Measurements from ENCODE around the gene ATP9B.
"Not testable (repeated sequence)": the region's sequence is repeated elsewhere in the genome, so short reads cannot be mapped to it uniquely, and the experiment has no call there.

ATP9B gene

DNA sequence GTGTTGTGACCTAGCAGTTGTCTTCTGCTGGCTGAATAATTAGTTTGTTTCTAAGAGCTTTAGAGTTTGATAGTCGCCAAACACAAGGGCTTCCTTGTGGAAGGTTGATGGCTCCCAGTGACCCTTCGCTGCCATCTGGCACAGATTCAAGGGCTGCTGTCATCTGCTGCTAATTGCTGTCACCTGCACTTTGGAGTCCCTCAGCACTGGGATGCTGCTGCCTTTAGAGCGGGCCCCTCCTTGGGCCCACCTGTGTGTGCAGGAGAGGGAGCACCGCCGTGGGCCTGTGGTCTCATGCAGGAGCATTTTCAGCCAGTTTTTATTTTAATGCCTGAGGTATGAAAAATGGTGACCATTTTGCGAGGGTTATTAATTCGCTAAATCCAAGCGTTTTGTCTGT, 172.6 kb downstream of the ATP9B start:
- DNase-seq (ENCODE audit: low read depth, low spot score), result no peak

DNA sequence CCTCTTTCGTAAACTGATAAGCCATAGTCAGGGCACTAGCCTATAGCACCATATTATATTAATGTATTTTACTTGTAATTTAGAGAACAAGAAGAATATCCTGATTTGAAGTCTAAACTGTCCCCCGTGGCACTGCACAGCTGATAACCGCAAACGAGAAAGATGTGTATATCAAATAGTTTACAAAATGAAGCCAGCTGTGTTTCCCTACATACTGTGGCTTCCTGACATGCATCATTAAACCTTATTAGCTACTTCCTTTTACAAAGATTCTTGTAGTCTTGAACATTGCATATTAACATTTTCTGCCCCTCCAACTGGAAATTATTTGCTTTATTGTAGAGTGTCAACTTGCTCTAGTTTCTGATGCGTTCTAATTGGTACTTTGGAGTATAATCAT, 173.1 kb downstream of the ATP9B start:
- peak; percentile 11 for DNase-seq (ENCODE audit: low read depth, low spot score)

DNA sequence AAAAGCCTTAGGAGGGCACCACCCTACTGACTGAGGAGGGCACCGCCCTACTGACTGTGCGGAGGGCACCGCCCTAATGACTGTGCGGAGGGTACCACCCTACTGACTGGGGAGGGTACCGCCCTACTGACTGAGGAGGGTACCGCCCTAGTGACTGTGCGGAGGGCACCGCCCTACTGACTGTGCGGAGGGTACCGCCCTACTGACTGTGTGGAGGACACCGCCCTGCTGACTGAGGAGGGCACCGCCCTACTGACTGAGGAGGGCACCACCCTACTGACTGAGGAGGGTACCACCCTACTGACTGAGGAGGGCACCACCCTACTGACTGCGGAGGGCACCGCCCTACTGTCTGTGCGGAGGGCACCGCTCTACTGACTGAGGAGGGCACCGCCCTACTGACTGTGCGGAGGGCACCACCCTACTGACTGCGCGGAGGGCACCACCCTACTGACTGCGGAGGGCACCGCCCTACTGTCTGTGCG, 176.4 kb downstream of the ATP9B start:
- DNase-seq (ENCODE audit: low read depth, low spot score), result no peak

DNA sequence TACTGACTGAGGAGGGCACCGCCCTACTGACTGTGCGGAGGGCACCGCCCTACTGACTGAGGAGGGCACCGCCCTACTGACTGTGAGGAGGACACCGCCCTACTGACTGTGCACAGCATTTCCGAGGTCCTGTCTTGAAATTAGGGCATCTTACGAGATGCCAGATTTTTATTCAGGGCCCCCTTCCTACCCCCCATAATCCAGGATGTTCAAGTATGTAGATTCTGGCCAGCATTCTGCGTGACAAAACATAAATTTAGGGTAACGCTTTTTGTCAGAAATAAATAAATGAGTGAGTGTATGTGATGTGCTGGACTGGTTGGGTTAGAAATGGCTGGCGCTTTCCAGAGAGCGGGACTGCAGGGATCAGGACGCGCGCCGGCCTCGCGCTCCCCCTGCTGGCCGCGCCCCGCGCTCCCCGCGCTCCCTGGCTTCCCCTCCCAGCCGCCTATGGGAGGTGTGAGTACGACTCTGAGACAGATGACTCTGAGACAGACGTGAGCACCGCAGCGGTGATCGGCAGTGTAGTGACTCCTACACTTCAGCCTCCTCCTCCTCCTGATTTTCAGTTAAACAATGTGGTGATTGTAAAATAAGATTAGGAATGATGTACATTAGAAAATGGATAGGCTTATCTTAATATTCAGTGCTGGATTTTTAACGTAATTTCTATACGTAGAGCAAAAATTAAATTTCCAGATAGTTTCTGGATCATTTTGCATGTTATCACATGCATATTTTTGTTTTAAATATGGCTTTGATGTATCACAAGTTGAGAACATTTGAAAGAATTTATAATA, 177.3 kb downstream of the ATP9B start:
- peak; percentile 90 for DNase-seq (ENCODE audit: low read depth, low spot score)

DNA sequence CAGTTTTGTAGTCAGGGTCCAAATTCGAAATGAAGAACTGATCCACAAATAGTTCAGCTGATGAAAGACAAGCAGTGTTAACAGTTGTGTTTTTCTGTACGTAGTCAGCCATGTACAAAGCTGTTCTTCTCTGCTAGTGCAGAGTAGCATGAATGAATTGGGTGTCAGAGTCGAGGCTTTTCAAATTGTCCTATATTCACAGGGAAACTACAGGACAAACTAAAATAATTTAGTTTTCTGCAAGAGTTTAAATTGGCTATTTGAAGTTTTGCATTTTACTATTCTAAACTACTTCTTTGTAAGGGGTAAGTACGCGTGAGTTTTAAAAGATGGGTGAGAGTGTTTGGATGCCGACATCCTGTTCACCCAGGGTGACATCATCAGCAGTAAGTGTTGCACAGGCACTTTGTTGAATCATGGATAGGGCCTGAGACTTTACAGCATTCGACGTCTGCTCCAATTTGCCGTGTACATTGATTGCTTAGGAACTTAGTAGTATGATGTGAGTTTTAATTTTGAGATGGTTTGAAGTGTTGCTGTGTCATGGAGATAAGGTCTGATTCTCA, 179.4 kb downstream of the ATP9B start:
- peak; percentile 37 for DNase-seq (ENCODE audit: low read depth, low spot score)

DNA sequence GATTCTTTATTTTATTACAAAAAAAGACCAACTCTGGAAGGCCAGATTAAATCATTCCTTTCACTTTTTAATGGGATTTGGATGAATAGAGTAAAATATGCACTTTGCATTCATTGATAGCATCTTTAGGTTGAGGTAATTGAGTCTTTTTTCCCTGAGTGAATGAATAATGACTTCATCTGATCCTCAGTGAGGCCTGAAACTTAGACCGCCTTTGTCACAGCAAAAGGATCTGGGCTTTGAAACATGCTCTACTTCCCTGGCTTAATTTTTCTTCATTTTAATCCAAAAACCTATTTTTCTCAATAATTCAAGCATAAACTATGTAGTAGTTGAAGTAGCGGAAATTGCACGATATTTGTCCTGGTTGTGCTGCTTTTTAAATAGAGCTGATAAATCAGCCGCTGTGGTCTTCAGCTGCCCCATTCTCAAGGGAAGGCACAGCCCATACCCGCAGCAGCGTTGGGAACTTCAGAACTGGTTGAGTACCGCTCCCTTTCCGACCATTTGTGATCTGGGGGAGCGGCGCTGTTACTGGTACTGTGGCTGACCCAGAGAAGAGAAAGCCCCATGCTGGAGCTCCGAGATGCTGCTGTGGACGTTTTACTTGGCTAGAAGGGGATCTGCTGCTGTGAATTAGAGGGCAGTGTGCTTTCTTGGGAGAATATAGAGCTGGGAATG, 181.2 kb downstream of the ATP9B start:
- DNase-seq (ENCODE audit: low read depth, low spot score), result peak; percentile 43

DNA sequence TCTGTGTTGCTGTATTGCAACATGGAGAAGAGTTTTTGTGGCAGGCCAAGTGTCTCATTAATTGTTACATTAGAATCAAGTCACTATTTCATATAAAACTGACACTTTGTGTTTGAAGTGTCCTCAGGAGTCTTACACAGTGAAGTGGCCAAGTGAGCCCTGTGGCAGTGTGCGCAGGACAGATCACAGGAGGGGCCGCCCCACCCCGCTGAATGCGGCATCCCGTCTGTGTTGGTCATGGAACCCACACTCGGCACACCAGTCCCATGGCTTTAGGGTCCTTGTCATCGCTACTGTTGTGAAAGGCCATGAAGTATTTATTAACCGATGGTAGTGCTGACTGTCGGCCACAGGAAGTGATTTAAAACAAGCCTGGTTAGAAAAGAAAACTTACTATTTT, 181.8 kb downstream of the ATP9B start:
- DNase-seq (ENCODE audit: low read depth, low spot score), result peak; percentile 13

DNA sequence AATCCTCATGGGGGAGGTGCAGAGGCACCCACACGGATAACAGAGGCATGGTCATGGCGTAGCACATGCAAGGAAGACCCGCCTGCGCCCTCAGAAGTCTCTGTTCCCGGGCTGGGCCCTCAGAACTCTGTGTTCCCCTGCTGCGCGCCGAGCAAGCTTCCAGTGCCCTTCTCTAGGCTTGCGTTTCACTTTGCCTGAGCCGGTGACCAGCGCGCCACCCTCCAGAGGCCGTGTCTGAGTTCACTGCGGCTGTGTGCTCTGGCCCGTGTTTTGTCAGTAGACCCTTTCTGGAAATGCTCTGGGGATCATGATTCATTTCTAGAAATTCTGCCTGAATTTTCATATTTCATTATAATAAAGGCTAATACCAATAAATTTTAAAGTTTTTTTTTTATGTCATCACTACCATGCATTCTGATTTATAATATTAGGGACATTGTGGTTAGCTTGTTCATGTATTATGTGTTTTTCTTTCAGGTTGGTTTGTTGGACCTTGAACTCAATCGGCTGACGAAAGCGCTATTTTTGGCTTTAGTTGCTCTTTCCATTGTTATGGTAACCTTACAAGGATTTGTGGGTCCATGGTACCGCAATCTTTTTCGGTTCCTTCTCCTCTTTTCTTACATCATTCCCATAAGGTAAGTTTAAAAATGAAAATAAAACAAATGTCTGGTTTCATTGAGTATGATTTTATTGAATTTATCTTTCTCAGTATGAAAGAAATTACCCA, 183.9 kb downstream of the ATP9B start:
- DNase-seq (ENCODE audit: low read depth, low spot score), result no peak

DNA sequence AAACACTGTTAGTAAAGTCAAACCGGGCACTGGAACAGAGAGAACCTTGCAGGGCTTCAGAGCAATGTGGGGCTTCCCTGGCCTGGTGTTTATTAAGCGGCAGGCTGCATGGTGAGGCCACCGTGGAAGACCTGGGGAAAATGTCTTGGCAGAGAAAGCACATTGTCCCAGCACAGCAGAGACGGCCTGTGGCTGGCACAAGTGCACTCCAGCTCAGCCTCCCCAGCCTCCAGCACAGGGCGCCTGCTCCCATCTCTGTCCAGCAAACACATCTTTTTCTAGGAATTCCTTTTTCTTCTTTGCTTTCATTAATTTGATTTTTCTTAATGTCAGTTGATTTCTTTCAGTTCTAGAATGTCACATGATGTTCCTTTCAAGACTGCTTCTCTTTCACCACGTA, 188.3 kb downstream of the ATP9B start:
- no peak for DNase-seq (ENCODE audit: low read depth, low spot score)

DNA sequence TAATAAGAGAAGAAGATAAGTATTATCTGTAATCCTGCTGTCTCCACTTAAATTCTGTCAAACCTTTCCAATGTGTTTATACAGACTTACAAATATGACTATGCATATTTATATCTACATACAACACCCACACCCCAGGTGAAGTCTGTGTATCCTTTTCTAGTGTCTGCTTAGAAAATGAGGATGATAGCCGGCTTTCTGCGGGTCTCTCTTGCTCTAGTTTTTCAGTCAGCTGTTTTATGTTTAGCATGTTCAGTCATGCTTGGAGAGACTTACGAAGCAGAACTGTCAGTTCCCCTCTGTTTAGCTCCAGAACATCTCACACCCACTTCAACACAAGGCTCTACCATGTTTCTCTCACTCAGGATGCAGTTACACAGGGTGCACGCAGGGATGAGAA, 189.3 kb downstream of the ATP9B start:
- no peak for DNase-seq (ENCODE audit: low read depth, low spot score)

DNA sequence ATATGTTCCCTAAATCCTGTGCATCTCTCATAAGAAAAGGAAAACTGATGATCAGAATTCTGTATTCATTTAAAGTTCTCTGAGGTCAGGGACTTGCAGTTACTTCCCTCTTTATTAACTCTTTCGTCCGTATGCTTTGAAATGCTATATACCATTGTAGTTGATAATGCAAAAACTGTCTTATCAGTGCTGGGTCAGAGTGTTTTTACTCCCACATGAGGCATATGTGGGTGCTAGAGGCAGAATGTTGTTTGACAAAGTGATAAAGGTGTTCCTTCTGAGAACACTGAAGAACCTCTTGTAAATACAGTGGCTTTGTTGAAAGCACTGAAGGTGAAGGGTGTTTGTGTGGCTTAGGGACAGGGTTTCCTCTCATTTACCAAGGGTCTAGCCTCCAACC, 190.0 kb downstream of the ATP9B start:
- no peak for DNase-seq (ENCODE audit: low read depth, low spot score)

DNA sequence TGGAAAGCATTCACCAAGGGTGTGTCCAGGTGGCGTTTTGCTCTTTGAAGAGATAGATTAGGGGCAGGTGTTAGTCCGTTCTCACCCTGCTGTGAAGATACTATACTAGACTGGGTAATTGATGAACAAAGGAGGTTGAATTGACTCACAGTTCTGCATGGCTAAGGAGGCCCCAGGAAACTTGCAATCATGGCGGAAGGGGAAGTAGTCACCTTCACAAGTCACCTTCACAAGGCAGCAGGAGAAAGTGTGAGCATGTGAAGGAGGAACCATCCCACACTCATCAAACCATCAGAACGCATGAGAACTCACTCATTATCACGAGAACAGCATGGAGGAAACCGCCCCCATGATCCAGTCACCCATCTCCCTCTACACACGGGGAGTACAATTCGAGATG, 190.8 kb downstream of the ATP9B start:
- DNase-seq (ENCODE audit: low read depth, low spot score), result no peak

DNA sequence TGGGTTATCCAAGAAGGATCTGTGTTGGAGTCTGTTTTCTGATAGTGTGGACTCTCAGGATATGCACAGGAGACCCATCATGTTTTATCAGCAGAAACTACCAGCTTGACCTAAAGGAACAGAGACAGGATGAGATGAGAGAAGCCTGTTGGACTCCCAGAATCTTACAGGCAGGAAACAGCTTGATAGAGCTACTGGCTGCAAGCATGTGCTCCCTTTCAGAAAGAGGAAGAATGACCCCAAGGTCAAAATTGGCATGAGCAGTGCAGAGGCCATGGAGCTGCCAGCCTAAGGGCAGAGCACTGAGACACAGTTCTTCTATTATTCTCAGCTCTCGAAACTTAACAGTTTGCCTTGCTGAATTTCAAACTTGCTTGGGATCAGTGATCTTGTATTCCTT, 191.3 kb downstream of the ATP9B start:
- no peak for DNase-seq (ENCODE audit: low read depth, low spot score)

DNA sequence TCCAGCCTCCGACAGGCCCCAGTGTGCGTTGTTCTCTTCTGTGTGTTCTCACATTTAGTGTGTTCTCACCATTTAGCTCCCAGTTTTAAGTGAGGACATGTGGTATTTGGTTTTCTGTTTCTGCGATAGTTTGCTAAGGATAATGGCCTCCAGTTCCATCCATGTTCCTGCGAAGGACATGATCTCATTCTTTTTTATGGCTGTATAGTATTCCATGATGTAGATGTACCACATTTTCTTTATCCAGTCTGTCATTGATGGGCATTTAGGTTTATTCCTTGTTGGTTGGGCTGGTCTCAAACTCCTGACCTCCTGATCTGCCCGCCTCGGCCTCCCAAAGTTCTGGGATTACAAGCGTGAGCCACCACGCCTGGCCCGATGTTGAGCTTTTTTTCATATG, 195.9 kb downstream of the ATP9B start:
- DNase-seq (ENCODE audit: low read depth, low spot score), result not testable (repeated sequence)

DNA sequence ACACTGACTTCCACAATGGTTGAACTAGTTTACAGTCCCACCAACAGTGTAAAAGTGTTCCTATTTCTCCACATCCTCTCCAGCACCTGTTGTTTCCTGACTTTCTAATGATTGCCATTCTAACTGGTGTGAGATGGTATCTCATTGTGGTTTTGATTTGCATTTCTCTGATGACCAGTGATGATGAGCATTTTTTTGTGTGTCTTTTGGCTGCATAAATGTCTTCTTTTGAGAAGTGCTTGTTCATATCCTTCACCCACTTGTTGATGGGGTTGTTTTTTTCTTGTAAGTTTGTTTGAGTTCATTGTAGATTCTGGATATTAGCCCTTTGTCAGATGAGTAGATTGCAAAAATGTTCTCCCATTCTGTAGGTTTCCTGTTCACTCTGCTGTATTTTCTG, 202.6 kb downstream of the ATP9B start:
- not testable (repeated sequence) for DNase-seq (ENCODE audit: low read depth, low spot score)

DNA sequence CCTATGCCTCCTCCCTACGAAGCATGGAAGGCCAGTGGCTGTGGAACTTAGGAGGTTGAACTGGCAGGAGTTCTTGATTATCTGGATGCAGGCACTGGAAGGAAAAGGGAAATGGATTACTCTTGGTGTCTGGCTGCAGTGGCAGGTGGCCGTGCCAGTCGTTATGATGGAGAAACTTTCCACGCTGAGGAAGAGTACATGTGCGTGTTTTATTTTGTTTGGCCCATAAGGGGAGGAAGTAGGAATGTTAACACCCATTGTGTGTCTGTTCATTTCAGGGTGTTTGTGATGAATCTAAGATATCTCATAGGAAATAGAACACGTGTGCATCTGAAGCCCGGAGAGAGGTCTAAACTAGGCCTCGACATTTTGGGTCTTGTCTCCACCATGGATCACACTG, 203.7 kb downstream of the ATP9B start:
- no peak for DNase-seq (ENCODE audit: low read depth, low spot score)

DNA sequence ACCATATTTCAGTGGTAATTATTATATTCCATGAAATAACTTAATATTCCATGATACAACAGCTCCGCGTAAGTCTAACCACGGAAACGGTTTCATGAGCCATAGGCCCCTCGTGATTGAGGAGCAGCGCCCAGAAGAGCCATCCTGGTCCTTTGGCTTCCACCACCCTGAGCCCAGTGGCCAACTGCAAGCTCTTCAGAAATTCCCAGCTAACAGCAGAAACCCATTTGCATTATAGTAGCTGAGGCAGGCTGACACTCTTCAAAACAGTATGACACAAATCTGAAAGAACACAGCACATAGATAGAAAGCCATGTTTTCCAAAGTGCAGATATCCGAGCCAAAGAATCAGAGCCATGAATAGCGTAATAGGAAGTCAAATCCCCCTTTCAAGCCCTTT, 205.6 kb downstream of the ATP9B start:
- DNase-seq (ENCODE audit: low read depth, low spot score), result no peak

DNA sequence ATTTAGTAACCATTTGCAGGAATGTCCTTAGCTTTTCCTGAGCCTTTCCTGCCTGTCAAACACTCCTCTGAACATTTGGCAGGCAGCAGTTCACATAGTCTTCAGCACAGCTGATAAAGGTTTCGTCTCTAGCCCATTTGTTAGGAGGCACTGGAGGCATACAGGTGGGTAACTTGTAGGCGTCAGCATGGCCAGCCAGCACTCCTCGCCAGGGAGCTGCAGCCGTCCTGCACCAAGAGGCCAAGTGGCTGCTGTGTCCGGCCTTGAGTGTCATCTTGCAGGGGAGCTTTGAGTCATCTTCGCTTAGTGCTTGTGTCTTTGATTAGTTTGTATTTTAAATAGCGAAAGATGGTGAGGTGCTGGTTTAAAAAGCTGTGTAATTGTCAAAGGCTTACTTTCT, 206.3 kb downstream of the ATP9B start:
- no peak for DNase-seq (ENCODE audit: low read depth, low spot score)

DNA sequence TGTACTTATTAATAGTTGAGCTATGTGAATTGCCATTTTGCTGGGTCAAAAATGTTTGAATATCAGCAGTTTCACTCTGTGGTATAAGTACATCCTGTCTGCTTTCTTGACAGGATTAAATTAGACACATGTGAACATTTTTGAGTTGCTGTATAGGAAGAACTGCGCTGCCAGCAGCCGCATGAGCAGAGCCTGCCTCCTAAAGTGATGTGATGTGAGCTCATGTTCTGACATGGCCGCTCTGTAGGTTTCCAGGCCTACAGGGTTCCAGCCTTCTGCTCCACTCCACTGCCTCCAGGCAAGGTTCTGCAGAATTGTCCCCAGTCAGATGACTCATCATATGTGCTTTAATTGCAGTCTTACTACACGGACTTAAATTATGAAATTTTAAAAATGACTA, 206.8 kb downstream of the ATP9B start:
- DNase-seq (ENCODE audit: low read depth, low spot score), result no peak

DNA sequence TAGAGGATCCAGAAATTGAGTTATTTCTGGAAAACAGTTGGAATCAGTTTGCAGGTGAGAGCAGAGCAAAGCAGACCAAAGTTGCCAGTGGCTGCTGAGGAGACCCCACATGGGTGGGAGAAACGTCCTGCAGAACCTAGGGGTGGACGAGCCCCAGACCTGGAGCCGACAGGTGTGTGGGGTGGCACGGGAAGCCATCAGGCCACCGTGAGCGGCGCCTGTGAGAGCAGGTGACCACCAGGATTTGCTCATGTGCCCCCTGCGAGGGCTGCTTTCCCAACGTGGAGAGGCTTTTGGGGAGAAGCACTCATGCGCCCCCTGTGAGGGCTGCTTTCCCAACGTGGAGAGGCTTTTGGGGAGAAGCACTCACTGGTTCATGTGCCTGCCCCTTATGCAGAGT, 209.7 kb downstream of the ATP9B start:
- no peak for DNase-seq (ENCODE audit: low read depth, low spot score)

DNA sequence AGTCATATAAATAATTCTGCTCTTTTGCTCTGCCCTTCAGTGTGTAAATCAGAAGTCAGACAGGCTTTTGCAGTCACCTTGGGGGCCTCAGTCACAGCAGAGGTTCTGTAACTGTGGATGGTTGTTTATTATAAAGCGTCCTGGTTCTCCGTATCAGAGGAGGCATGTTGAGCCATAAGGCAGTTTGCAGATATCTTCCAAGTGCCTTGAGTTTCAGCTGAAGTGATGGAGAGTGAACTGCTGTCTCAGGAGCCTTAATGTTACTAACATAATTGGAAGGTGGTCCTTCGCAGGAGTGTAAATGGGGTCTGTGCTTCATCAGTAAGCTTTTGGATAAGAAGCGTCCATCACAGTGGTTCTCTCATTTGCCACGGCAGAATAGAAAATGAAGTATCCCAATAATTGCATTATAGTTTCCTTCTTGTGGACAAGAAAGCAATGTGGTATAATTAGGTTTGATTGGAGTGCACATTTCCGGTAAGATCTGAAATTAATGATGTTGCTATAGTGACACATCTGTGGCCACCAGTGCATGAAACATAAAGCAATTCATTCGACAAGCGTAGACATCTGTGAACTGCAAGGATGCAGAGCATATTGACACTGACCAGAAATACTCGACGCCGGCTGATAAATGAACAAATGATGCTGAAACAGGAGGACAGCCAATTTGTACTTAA, 214.1 kb downstream of the ATP9B start:
- DNase-seq (ENCODE audit: low read depth, low spot score), result no peak

DNA sequence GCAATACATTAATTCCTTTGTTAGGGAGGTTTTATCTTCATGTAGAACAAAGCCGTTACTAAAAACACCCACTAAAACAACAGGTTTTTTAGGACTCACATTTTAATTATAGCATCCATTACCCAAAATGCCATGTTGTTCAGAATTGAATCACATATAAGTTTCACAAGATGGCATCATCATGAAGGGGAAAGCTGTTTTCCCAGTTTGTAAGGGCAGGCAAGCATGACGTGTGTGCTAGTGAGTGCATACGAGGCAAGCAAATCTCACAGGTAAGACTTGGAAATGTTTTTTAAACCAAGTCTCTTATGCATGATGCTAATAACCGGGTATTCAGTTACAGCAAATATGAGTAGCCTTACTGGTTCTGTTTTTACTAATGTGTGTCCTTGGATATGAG, 214.7 kb downstream of the ATP9B start:
- no peak for DNase-seq (ENCODE audit: low read depth, low spot score)
